ENCODE results near the gene KLF13.

Gene KLF13

DNA sequence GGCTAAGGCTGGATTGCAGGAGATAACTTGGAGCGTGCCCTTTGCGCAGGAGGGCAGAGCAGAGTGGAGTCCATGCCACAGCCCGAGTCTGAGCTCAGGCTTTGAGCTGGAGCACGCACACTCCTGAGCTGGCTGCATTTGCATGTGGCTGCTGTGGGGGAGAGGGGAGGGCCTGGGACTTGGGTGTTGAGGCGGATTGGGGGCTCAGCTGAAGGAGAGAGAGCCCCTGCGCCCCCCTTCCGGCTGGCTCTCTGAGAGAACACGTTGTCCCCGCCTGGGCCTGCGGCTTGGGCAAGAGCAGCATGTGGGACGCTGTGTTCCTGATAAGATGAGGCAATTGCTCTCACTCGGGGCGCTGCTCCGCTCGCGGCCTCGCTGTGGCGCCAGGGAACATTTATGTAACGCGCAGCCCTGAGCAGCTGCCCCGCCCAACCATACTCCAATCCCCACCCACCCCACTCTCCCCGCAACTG lies 39.1 kb downstream of the KLF13 start:
- Histone ChIP-seq H3K36me3 (replicated peaks; ENCODE audit: low read depth, low read length) (peaks cover 19% of the 10 kb centered on the region), H3K4me2 (ENCODE audit: low read length) (peak overlapping the region; percentile 80), H3K9me3 (ENCODE audit: insufficient read depth, low read length) (no peaks in the 10 kb centered on the region), H3K27me3 (ENCODE audit: low read depth, low read length) (no peaks in the 10 kb centered on the region), H3K27ac (ENCODE audit: low read length) (no peak overlapping the region), H4K20me1 (ENCODE audit: insufficient read depth, low read length) (peaks cover 66% of the 10 kb centered on the region), H3K4me1 (ENCODE audit: low read length) (peaks cover 66% of the 10 kb centered on the region), H3K4me3 (ENCODE audit: low read length) (peak overlapping the region; percentile 55), H3K9ac (ENCODE audit: low read length) (peak overlapping the region; percentile 44), H2AFZ (ENCODE audit: low read depth, low read length) (no peak overlapping the region), H3K79me2 (ENCODE audit: low read length) (peaks cover 97% of the 10 kb centered on the region)
- TF ChIP-seq EZH2phosphoT487 (IDR thresholded peaks at IDR 0.05; ENCODE audit: low read depth), result no peak
- TF ChIP-seq, protein P1, sequence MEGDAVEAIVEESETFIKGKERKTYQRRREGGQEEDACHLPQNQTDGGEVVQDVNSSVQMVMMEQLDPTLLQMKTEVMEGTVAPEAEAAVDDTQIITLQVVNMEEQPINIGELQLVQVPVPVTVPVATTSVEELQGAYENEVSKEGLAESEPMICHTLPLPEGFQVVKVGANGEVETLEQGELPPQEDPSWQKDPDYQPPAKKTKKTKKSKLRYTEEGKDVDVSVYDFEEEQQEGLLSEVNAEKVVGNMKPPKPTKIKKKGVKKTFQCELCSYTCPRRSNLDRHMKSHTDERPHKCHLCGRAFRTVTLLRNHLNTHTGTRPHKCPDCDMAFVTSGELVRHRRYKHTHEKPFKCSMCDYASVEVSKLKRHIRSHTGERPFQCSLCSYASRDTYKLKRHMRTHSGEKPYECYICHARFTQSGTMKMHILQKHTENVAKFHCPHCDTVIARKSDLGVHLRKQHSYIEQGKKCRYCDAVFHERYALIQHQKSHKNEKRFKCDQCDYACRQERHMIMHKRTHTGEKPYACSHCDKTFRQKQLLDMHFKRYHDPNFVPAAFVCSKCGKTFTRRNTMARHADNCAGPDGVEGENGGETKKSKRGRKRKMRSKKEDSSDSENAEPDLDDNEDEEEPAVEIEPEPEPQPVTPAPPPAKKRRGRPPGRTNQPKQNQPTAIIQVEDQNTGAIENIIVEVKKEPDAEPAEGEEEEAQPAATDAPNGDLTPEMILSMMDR (IDR thresholded peaks at IDR 0.05; ENCODE audit: low read depth, low read length), result peak; percentile 46

DNA sequence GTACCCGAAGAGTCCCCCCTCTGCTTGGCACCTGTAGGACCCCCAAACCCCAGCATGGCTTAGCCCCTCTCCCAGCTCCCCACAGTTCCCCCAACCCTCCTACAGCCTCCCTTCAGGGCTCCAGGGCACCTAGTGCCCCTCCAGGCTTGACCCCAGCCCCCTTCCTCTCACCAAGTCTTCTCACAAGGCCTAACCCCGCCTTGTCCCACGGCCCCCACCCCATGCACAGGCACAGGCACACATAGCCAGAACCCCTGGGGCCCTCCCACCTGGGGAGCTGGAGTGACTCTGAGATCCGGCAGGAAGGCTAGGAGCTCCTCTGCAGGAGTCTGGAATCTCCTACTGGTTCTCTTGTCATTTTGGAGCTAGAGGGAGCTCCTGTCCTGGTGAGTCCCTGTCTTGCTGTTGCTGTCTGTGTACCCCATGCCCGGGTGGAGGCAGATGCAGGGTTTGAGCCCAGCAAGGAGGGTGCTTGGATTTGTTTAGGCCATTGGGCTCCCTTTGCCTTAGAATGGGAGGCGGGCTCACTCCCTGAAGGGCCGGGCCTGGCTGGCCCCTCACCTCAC lies 39.6 kb downstream of the KLF13 start:
- peak overlapping the region; percentile 80 for H3K4me2 ChIP-seq (ENCODE audit: low read length)
- no peaks in the 10 kb centered on the region for H3K27me3 ChIP-seq (ENCODE audit: low read depth, low read length)
- peaks cover 60% of the 10 kb centered on the region for H3K4me1 ChIP-seq (ENCODE audit: low read length)
- peaks cover 72% of the 10 kb centered on the region for H4K20me1 ChIP-seq (ENCODE audit: insufficient read depth, low read length)
- TF ChIP-seq, protein P1 (IDR thresholded peaks at IDR 0.05; ENCODE audit: low read depth, low read length), result no peak
- no peak for TF ChIP-seq EZH2phosphoT487 (IDR thresholded peaks at IDR 0.05; ENCODE audit: low read depth)
- peaks cover 19% of the 10 kb centered on the region for H3K36me3 ChIP-seq (replicated peaks; ENCODE audit: low read depth, low read length)
- no peak overlapping the region for H2AFZ ChIP-seq (ENCODE audit: low read depth, low read length)
- H3K79me2 ChIP-seq (ENCODE audit: low read length), result peaks cover 97% of the 10 kb centered on the region
- no peak overlapping the region for H3K27ac ChIP-seq (ENCODE audit: low read length)
- H3K4me3 ChIP-seq (ENCODE audit: low read length), result peak overlapping the region; percentile 55; the same call in 1 of the 2 replicates
- H3K9me3 ChIP-seq (ENCODE audit: insufficient read depth, low read length), result no peaks in the 10 kb centered on the region
- H3K9ac ChIP-seq (ENCODE audit: low read length), result peak overlapping the region; percentile 6; the same call in 1 of the 2 replicates

DNA sequence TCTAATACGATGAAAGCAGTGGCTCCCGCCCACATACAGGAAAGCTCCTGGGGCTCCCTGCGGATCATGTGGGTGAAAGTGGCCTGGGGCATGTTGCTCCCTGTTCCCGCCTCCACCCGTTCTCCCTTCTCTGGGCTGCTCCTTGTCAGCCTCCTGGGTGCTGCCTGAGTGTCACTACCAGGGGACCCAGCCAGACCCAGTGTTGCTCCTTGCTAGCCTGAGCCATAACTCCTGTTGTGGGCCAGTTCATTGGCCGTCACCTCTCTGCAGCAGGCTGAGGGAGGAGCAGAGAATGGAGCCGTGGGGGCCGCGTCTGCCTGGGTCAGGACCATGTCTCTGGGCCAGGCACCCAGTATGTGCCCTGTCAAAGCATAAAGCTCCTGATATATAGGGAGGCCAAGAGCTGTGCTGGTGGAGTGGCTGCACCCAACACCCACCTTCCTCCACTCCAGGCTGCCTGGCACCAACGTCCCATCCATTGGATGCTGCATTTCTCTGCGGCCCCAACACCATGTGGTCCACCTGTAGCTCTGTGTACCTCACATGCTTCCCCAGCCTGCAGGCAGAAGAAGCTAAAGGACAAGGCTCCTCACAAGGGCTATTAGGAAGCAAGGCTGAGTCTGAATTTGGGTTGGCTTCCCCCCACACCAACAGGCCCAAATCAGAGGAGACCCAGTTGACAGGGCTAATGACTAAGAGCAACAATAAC lies 40.5 kb downstream of the KLF13 start:
- Histone ChIP-seq H3K27ac (ENCODE audit: low read length) (no peak overlapping the region), H3K9me3 (ENCODE audit: insufficient read depth, low read length) (no peaks in the 10 kb centered on the region), H3K4me3 (ENCODE audit: low read length) (no peak overlapping the region), H3K79me2 (ENCODE audit: low read length) (peaks cover 95% of the 10 kb centered on the region), H4K20me1 (ENCODE audit: insufficient read depth, low read length) (peaks cover 70% of the 10 kb centered on the region), H2AFZ (ENCODE audit: low read depth, low read length) (no peak overlapping the region), H3K4me1 (ENCODE audit: low read length) (peaks cover 51% of the 10 kb centered on the region), H3K9ac (ENCODE audit: low read length) (no peak overlapping the region), H3K36me3 (replicated peaks; ENCODE audit: low read depth, low read length) (peaks cover 22% of the 10 kb centered on the region), H3K27me3 (ENCODE audit: low read depth, low read length) (no peaks in the 10 kb centered on the region), H3K4me2 (ENCODE audit: low read length) (peak overlapping the region; percentile 26)
- no peak for TF ChIP-seq EZH2phosphoT487 (IDR thresholded peaks at IDR 0.05; ENCODE audit: low read depth)
- TF ChIP-seq, protein P1 (IDR thresholded peaks at IDR 0.05; ENCODE audit: low read depth, low read length), result no peak

GRCh38 chr15:31367730-31368344 lies 41.2 kb downstream of the KLF13 start:
- Histone ChIP-seq H3K4me2 (ENCODE audit: low read length) (peak overlapping the region; percentile 26), H3K27me3 (ENCODE audit: low read depth, low read length) (no peaks in the 10 kb centered on the region), H3K9ac (ENCODE audit: low read length) (no peak overlapping the region), H3K79me2 (ENCODE audit: low read length) (peaks cover 89% of the 10 kb centered on the region), H3K4me3 (ENCODE audit: low read length) (no peak overlapping the region), H3K36me3 (replicated peaks; ENCODE audit: low read depth, low read length) (peaks cover 28% of the 10 kb centered on the region), H3K27ac (ENCODE audit: low read length) (no peak overlapping the region), H2AFZ (ENCODE audit: low read depth, low read length) (no peak overlapping the region), H3K4me1 (ENCODE audit: low read length) (peaks cover 44% of the 10 kb centered on the region), H4K20me1 (ENCODE audit: insufficient read depth, low read length) (peaks cover 66% of the 10 kb centered on the region), H3K9me3 (ENCODE audit: insufficient read depth, low read length) (no peaks in the 10 kb centered on the region)
- TF ChIP-seq, protein P1 (IDR thresholded peaks at IDR 0.05; ENCODE audit: low read depth, low read length), result no peak
- TF ChIP-seq EZH2phosphoT487 (IDR thresholded peaks at IDR 0.05; ENCODE audit: low read depth), result no peak
